Measurements from ENCODE around the gene GPR3. TPM values are rescaled to one million over a fixed set of nuclear protein-coding genes. Genes with fewer than 3 reads are reported as not detected.
A peak's percentile ranks its signal among the peaks of the same experiment; 100 is the strongest.

Gene GPR3
- total and polyA plus RNA-seq, 2 of the 13 experiments (the other 11 are each of a cell fraction or from before 2014, with no cell fraction given) = 1.00 to 2.6 TPM

- no peak for TF ChIP-seq ZNF318 (CRISPR knock-in tag; IDR thresholded peaks at IDR 0.05)
- no peak for TF ChIP-seq HOXD1 (CRISPR knock-in tag; IDR thresholded peaks at IDR 0.05)
- TF ChIP-seq ISL2 (CRISPR knock-in tag; IDR thresholded peaks at IDR 0.05) = no peak
- TF ChIP-seq THAP8 (CRISPR knock-in tag; IDR thresholded peaks at IDR 0.05; ENCODE audit: borderline replicate concordance) = no peak
- no peak for TF ChIP-seq SP140L (CRISPR knock-in tag; IDR thresholded peaks at IDR 0.05; ENCODE audit: borderline replicate concordance)
- no peak for TF ChIP-seq PPARG (CRISPR knock-in tag; conservative IDR thresholded peaks at IDR 0.05)
- no peak for TF ChIP-seq ZNF326 (CRISPR knock-in tag; IDR thresholded peaks at IDR 0.05; ENCODE audit: borderline replicate concordance)
- TF ChIP-seq MXI1 (IDR thresholded peaks at IDR 0.05; ENCODE audit: borderline replicate concordance, low read depth, low read length) = no peak
- TF ChIP-seq PAXIP1 (CRISPR knock-in tag; conservative IDR thresholded peaks at IDR 0.05) = no peak
- peak; percentile 34; the same call in 1 of the 2 replicates for TF ChIP-seq NR2F2 (IDR thresholded peaks at IDR 0.05; ENCODE audit: borderline replicate concordance, low read depth)
- TF ChIP-seq HES4 (CRISPR knock-in tag; IDR thresholded peaks at IDR 0.05; ENCODE audit: borderline replicate concordance) = no peak
- TF ChIP-seq RBFOX2 (IDR thresholded peaks at IDR 0.05; ENCODE audit: low read depth, low read length) = 0 out of 2 replicates have a peak, but pooled peaks have one; percentile 25
- peak; percentile 16; the same call in 1 of the 2 replicates for TF ChIP-seq PITX1 (CRISPR knock-in tag; IDR thresholded peaks at IDR 0.05)
These were observed 43.3 kb upstream of the GPR3 start (continued) for GRCh38 chr1:27348861-27349783.
